SW480 (cell line): ENCODE results near the gene COL23A1.
"Not testable (repeated sequence)": the region's sequence is repeated elsewhere in the genome, so short reads cannot be mapped to it uniquely, and the experiment has no call there.

Source experiments
- DNase-seq: peaks from one replicate; pipeline ENCODE4 v3.0.0-alpha.2; 2016; ENCODE audit warnings: low spot score

The COL23A1 gene

DNA sequence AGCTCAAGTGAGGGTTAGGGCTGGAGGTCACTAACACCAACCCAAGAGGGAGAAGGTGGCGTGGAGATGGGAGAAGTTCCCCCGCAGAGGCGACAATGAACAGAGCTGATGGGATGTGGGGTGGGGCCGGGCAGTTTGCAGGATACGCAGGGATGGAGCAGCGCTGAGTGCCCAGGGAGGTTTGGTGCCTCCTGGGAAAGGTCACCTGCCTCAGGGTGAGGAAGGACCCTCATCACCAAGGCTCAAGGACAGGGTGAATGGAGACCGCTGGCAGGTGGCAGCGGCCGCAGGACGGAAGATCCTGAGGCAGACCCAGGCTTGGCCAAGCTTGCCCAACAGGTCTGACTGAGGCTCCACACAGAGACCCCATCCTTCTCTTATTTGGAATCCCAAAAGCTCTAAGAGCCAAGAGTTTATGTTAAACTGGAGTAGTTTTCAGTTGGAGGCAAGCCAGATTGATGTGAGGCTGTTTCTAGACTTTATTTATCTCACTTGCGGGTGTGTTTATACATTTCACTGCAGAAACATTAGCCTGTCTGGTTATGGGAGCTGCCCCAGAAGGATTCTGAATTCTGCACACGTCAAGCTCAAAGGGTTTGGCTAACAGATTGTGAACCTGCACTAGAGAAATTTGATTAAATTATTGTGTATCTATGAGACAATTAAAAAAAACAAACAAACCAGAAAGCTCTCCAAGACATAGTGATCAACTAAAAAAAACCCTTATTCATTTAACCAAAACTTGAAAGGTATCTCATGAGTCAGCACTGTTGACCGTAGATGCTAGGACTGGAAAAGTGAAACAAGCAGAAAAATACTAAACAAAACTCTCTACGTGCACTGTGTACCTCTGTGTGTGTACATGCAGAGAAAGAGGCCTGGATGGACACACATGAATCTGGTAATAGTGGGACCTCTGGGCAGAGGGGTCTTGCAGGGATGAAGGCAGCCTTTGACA lies 211.4 kb downstream of the COL23A1 start:
- no peak for DNase-seq

DNA sequence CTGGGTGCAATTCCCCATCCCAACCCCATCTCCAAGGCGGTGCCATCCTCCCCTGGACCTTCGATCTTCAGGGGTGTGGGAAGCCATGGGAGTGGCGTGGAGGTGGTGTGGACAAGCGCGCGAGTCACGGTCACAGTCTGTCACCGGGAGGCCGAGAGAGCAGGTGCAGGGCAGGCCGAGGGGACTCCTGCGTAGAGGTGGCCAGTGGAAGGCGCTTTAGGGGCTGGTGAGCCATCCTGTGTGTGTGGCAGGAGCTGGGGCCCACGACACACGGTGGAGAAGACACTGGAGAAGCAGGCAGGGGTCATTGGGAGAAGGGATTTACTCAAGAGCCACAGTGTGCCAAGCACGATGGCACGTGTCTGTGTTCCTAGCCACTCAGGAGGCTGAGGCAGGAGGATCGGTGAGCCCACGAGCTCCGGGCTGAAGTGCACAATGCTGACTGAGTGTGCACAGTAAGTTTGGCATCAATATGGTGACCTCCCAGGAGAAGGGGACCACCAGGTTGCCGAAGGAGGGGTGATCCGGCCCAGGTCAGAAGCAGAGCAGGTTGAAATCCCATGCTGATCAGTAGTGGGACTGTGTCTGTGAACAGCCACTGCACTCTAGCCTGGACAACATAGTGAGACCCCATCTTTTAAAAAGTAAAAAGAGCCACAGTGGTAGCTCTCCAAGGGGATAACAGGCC lies 212.5 kb downstream of the COL23A1 start:
- no peak for DNase-seq

DNA sequence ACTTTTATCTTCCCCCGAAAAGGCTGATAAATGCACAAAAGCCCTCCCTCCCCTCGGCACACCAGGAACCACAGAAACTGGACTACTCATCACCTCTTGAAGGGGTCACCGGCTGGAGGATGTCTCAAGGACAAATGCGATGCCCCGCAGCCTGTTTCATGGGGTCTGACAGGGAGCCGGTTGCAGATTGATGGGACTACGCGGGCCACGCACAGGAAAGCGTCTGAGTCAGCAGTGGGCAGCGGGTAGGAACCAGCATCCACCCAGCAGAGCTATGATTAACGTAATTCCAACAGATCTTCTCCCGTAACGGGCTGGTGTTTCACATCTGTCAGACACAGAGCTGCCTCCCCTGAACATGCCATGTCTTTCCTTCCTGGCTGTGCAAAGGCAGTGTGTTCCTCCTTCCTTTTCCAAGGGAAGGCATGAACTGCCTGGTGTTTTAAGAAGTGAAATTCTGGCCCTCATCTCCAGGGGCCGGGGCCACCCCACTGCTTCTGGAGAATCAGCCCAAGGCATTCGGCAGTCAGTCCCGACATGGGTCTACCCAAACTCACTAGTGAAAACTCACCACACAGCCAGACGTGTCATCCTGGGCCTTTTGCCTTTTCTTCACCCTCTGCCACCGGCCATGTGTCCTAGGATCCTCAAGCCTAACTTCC lies 213.1 kb downstream of the COL23A1 start:
- DNase-seq = no peak

DNA sequence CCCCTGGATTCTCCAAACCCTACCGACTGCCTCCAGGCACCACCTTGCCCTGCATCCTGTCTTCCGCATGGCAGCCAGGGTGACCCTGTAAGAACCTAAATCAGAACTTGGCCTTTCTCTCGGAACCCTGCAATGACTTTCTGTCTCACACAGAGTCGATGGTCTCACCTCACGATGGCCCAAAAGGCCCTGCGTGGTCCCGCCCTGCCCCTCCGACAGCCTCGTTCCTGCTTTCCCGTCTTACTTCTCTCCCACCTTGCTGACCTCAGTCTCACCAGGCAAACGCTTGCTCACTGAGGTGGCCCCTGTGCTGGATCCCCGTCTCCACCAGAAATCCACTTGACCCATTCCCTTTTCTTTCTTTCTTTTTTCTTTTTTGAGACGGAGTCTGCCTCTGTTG lies 214.8 kb downstream of the COL23A1 start:
- no peak for DNase-seq

DNA sequence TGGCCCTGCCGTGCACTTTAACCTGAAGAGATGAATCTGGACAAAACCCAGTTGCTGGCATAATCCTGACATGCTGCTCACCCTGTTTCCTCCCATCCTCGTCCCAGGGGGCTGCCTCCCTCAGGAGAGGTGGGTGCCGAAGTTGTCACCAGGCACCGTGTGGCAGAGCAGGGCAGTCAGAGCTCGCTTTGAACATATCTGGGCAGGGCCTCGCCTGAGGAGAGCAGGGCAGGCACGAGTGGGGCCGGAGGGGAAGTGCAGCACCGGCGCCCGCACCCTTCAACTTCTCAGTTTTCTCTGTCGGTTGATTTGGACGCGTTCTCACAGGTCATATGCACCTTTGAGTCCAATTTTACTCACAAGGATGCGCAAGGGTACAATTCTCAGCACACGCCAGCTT lies 216.5 kb downstream of the COL23A1 start:
- DNase-seq = no peak

DNA sequence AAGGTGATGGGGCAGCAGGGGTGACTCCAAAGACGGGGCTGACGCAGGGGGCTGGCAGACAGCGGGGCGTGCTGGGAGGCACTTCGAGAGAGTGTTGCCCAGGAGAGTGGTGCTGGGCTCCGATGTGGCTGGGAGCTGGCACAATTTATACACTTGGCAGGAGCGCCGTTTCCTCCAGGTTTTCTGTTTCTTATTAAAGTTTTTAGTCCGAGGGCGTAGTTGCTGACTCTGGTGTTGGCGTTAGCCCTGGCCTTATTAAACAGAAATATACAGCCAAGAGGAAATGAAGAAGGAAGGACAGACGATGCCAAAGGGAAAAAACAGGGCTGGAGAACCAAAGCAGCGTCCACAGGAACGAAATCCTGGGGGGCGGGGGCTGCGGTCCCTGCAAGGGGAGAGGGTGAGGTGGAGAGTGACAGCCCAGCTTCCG lies 218.0 kb downstream of the COL23A1 start:
- DNase-seq = no peak

DNA sequence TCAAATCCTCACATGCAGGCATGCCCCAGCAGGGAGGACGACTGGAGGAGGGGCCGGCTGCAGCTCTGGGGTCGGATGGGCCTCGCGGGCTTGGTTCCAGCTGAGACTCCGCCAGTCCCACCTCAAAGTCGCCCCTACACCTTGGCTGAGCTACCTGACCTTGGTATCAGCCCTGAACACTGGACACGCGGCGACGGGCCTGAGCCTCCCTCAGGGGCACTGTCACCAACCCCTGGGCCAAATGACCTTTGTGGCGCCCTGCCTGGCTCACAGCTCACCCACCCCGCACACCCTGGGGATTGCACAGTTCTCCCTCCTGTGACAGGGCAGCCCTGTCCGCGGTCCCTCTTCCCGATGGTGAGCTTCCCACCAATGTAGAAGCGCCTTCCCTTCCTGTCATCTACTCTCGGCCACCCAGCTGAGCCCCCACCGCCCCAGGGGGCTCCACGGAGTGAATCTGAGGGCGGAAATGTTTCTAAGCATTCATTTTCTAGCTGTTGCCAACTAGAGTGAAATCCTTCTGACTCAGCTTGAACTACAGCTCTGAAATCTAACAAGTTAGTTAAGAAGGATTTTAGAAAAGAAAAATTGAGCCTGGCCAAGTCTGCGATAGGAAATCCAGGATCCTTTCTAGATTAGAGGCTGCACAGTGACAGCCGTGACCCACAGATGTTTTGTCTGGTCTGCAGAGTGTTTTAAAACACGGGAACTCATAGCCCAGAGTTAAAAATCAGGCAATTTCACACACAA lies 218.7 kb downstream of the COL23A1 start:
- DNase-seq = no peak

DNA sequence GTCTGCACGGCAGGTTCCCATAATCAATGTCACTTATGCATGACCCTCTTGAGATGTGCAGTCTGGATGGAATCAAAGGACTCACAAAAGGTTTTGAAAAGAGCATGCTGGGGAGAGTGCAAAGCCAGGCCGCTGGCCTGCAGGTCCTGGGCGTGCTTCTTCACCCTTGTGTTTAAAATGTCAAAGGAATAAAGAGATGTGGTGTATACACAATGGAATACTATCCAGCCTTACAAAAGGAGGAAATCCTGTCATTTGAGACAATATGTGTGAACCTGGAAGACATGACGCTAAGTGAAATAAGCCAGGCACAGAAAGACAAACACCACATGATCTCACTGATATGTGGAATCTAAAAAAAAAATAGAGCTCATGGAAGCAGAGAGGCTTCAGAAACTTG lies 220.1 kb downstream of the COL23A1 start:
- DNase-seq = no peak

DNA sequence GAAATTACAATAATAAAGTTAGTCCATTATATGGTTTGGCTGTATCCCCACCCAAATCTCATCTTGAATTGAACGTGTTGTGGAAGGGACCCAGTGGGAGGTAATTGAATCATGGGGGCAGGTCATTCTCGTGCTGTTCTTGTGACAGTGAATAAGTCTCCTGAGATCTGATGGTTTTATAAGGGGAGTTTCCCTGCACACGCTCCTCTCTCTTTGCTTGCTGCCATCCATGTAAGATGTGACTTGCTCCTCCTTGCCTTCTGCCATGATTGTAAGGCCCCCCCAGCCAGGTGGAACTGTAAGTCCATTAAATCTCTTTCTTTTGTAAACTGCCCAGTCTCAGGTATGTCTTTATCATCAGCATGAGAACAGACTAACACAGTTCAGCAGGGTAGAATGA lies 220.7 kb downstream of the COL23A1 start:
- DNase-seq = not testable (repeated sequence)

DNA sequence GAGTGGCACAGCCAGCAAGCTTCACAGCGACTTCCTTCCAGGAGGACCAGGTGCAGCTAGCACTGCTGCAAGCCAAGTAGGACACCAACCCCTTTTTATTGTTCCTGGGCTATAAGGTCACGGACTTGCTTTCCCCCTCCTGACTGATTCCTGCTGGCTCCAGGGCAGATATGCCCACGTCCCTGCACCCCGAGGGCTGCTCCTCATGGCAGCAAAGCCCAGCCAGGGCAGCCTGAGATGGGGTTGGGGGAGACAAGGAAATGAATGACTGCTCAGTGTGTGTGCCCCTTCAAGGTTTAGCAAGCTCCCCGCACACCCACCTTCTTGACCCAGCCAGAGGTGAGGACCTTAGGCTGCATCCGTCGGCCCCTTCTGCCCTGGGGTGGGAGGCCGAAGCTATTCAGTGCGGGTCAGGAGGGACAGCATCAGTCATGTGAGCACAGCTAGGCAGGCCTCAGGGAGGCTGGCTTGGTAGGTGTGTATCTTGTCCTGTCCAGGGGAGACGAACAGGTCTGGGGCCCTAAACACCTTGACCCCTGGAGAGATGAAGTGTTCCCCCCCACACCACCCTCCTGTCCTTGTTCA lies 221.4 kb downstream of the COL23A1 start:
- no peak for DNase-seq

DNA sequence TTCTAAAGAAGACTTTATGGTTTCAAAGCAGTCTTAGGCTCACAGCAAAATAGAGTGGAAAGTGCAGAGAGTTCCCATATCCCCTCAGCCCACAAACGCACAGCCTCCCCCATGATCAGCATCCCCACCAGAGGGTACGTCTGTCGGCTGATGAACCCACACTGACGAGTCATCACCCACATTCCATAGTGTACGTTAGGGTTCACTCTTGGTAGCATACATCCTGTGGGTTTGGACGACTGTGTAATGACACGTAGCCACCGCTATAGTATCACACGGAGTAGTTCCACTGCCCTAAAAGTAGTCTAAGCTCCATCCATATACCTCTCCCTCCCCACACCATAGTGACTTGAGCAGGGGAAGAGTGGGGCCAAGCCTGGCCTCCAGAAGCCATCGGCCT lies 221.9 kb downstream of the COL23A1 start:
- DNase-seq = no peak

DNA sequence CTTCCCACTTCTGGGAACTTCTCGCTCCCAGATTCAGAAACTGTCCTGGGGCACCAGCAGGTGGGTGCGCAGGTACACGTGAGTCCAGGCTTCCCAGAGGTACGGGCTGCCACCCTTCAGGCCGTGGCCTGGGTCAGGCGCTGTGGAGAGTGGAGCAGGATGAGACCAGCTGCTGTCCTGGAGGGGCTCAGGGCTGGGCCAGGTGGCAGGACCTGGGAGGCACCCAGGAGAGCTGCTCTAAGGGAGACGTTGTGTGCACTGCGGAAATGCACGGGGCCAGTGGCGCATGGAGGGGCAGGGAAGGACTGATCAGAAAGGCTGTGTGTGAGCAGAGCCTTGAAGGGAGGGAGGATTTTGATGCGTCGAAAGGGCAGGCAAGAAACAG lies 222.5 kb downstream of the COL23A1 start:
- DNase-seq = no peak

DNA sequence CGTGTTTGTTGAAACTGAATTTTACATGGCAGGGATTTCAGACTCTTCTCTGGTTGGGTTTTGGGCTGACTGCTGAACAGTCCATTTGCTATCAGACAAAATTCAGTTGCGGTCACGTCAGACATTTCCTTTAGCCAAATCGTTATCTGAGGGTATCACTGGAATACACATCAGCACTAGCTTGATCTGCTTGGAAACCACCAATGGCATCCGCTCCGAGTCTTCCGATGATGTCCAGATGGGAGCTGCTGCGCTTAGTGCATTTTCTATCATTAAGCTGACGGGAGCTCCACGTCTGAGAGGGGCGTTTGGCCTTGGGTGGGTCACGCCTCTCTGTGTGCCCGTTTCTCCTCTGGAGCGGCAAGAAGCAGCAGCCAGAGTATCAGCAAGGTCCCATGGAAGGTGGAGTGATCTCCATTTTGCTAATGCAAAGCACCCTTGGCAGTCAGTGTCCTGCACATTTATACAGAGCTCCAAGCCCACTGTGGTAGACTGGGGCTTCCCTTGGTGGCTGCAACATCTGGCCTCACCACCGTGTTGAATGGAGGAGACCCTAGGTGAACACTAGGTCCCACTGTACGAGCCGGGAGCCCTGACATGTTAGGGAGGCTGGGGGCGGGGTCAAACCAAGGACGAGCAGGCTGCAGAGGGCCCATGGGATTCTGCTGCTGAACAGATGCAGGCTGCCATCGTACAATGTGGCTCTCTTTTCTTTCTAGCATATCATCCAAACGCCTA lies 223.0 kb downstream of the COL23A1 start:
- no peak for DNase-seq

DNA sequence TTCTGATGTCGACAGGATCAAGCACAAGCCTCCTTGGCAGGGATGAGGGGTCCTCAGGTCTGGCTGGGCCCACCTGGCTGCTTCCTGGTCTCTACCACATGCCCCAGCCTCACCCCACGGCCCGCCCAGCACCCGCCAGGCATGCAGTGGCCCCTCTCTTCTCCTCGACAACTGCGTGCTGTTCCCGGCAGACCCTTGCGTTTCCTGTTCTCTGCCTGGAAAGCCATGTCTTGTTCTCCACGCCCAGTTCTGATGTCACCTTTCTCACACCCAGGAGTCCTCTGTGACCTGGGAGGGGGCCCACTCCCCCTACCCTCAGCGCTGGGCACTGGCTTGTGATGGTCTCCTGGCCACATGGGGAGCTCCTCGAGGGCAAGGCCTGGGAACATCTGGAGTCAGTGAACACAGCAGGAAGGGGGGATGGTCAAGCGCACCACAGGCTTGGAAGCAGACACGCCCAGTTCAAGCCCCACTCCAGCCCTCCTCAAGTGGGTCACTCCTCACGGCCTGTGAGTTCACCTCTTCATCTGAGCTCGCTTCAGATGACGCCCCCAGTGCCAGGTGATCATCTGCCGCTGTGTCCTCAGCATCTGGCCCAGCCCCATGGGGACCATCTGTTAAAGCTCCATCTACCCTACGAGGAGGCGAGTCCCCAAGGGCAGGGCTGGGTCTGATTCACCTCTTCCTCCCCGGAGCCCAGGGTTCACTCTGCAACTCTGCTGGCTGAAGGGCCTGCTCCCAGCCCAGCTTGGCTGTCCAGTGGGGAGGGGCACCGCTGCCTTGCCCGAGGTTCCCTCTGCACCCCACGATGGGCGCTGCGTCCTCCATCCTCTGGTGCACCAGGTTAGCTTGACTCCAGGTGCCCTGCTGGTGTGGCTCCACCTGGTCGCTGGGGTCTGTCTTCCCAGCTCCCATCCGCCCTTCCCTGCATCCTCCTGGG lies 224.4 kb downstream of the COL23A1 start:
- no peak for DNase-seq

DNA sequence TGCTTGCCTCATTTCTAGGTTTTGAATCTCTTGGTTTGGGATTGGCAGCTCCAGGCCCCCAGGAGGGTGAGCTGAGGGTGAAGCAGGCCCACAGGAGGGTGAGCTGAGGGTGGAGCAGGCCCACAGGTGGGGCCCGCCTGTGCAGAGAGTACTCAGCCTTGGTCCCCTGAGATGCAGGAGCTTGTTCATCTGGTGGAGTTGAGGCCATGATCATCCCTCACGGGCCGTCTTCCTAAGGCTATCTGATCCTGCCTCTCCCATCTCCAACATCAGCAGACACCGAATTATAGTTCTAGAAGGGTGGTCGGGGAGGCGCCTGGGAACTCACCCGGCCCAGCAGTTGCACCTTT lies 225.9 kb downstream of the COL23A1 start:
- no peak for DNase-seq

DNA sequence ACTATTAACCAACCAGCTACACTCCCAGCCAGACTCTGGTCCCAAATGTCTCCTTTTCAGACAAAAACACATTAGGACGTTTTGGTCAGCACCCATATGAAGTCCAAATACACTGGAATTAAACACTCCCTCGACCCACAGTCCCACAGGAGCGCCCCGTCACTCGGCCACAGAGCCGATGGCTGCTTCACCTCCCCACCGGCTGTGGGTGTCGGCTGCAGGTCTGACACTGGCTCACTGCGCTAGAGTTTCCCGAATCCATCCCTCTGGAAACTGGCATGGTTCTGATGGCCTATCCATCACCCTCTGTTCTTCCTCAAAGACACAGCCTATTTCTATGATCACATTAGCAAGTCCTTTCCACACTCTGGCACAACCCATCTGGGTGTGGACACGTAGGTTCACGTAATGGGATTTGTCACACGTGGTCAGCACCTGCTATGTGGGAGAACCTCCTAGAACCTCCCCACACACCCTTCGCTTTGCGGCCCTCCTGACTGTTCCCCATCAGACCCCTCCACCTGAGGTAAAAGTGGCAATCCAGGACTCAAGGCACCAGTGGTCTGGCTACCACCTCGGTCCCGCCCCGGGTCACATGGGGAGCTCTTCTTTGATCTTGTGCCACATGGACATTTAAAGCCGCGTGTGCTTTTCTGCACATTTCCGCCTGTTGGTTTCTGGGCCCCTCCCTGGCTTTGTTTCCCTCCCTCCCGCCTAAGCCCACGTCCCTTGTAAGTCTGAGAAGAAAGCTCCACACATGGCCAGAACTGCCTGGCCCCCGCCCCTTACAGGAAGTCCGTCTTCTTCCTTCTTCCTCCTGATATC lies 226.5 kb downstream of the COL23A1 start:
- DNase-seq = peak; percentile 41

DNA sequence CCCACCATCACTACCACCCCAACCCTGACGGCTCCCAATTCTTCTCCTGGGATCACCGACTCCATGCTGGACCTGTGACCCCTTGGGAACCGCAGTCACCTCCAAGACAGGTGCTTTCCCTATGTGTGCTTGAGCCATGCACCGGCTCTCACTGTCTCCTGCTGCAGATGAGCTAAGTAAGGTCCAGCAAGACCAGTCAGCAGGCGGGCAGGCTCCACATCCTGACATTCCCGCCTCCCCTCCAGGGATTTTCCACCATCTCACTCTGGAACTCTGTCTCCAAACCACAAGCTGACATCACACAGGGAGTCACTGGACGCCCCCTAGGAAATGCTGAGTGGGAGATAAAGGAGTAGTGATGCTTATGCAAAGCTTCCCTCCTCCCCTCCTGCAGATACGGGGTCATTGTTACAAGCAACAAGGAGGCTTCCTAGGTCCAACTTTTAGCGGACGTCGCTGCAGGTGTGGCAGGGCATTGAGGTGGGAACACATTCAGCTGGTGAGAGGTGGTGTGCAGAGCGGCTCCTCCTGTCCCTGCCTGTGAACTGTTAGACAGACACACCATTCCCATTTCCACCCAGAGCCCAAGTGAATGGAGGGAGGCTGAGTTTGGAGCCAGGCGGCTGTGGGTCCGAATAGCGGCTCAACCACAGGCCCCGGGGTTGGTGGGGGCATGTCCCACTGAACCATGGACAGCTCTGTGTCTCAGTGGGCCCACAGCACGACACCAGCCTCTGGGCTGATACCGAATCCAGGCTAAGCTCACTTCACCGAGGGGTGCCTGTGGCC lies 228.3 kb downstream of the COL23A1 start:
- DNase-seq = peak; percentile 31

DNA sequence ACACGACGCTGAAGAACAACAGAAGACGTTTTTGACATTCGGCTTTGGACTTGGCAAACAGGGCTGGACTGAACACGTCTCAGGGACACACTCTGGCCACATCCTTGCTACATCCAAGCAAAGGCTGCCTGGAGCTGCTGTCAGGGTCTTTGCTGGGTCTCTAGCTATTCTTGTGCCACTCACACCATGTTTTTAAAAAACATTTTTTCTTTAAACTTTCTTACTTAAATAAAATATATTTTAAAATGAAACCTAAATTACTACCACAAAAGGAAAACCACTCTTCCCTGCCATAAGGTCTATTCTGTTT lies 229.3 kb downstream of the COL23A1 start:
- no peak for DNase-seq
